GM19240 (cell line): ENCODE results near the gene COPE.

Experiments
- DNase-seq: peaks from one replicate; pipeline ENCODE4 v3.0.0; 2011; ENCODE audit warnings: low spot score; ENCODE audit not compliant: insufficient read length

The COPE gene

GRCh38 chr19:18853755-18854427 is 65.3 kb downstream of the COPE start:
- DNase-seq: no peak

- DNase-seq: no peak
Measured at GRCh38 chr19:18852648-18853047, 66.5 kb downstream of the COPE start.

DNA sequence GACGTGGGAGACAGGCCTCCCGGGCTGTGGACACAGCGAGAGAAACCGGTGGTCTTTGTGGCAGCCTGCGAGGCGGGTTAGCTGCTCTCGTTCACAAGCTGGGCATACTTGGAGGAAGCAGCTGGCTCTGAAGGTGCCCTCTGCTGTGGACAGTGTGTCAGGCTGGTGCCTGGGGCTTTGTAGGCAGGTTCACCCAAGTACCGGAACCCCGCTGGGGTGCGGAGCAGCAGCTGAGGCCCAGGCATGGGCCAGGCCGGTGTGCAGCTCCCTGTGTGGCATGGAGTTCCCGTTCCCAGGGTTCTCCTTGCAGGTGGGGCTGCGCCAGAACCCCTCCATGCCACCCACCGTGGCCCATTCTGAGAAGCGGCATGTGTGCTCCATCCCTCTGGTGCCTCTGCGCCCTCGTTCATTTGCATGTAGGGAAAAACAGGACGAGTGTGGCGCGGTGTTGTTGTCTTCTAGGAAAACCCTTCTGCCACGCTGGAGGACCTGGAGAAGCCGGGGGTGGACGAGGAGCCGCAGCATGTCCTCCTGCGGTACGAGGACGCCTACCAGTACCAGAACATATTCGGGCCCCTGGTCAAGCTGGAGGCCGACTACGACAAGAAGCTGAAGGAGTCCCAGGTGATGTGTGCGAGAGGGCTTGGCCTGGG is 67.4 kb downstream of the COPE start:
- no peak for DNase-seq

- no peak for DNase-seq
Measured at GRCh38 chr19:18850471-18851375, 68.5 kb downstream of the COPE start.

- no peak for DNase-seq
Measured at GRCh38 chr19:18849838-18850400, 69.3 kb downstream of the COPE start.
